ES-I3 (cell line): Measurements from ENCODE around the gene TMEM242.

ENCODE experiments used
- H3K36me3 ChIP-seq: 2 replicates; pipeline ENCODE4 v1.6.1; 2013; ENCODE audit warnings: mild to moderate bottlenecking, low read length, control low read depth, moderate library complexity; ENCODE audit not compliant: insufficient read depth
- H3K4me1 ChIP-seq: 2 replicates; pipeline ENCODE4 v1.6.1; 2013; ENCODE audit warnings: mild to moderate bottlenecking, control low read depth, low read length; ENCODE audit not compliant: insufficient read depth
- H3K9ac ChIP-seq: 2 replicates; pipeline ENCODE4 v1.6.1; 2013; ENCODE audit warnings: low read depth, mild to moderate bottlenecking, low read length, moderate library complexity
- H3K9me3 ChIP-seq: 2 replicates; pipeline ENCODE4 v1.6.1; 2013; ENCODE audit warnings: mild to moderate bottlenecking, low read length, moderate library complexity; ENCODE audit not compliant: control insufficient read depth, insufficient read depth

The TMEM242 gene

GRCh38 chr6:157276134-157276532 lies 47.2 kb downstream of the TMEM242 start:
- no peak overlapping the region for H3K9ac ChIP-seq

GRCh38 chr6:157274471-157275226 lies 48.7 kb downstream of the TMEM242 start:
- peak overlapping the region; percentile 74 for H3K9ac ChIP-seq

More at GRCh38 chr6:157276134-157276532, 47.2 kb downstream of the TMEM242 start:
- H3K4me1 ChIP-seq: no peaks in the 10 kb centered on the region; the same call in 1 of the 2 replicates
- H3K9me3 ChIP-seq: no peaks in the 10 kb centered on the region
- no peaks in the 10 kb centered on the region for H3K36me3 ChIP-seq

GRCh38 chr6:157273756-157274470 lies 49.4 kb downstream of the TMEM242 start:
- no peaks in the 10 kb centered on the region for H3K9me3 ChIP-seq
- peak overlapping the region; percentile 74 for H3K9ac ChIP-seq
- H3K36me3 ChIP-seq: no peaks in the 10 kb centered on the region
- H3K4me1 ChIP-seq: no peaks in the 10 kb centered on the region; the same call in 1 of the 2 replicates

More at GRCh38 chr6:157274471-157275226, 48.7 kb downstream of the TMEM242 start:
- no peaks in the 10 kb centered on the region for H3K36me3 ChIP-seq
- no peaks in the 10 kb centered on the region for H3K9me3 ChIP-seq
- no peaks in the 10 kb centered on the region; the same call in 1 of the 2 replicates for H3K4me1 ChIP-seq

GRCh38 chr6:157272866-157273755 lies 50.2 kb downstream of the TMEM242 start:
- H3K4me1 ChIP-seq: no peaks in the 10 kb centered on the region; the same call in 1 of the 2 replicates
- H3K9ac ChIP-seq: peak overlapping the region; percentile 74; the same call in 1 of the 2 replicates
- H3K36me3 ChIP-seq: no peaks in the 10 kb centered on the region
- no peaks in the 10 kb centered on the region for H3K9me3 ChIP-seq

DNA sequence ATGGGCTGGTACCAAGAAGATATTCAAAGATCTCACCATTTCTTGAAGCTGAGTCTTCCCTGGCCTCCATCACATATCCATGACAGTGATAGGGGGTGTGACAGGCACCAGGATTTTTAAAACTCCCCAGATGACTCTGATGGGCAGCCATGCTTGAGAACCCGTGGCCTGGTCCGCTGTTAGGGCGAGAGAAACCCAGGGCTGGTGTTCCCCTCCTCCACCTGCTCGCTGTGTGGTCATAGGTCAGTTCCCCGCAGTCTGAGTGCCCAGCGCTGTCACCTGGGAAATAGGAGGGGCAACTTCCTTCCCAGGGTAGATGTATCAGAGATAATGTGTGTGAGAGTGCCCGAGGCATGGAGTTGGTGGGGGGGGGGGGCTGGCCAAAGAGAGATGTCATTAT lies 50.9 kb downstream of the TMEM242 start:
- no peak overlapping the region for H3K9ac ChIP-seq
- H3K36me3 ChIP-seq: no peaks in the 10 kb centered on the region

DNA sequence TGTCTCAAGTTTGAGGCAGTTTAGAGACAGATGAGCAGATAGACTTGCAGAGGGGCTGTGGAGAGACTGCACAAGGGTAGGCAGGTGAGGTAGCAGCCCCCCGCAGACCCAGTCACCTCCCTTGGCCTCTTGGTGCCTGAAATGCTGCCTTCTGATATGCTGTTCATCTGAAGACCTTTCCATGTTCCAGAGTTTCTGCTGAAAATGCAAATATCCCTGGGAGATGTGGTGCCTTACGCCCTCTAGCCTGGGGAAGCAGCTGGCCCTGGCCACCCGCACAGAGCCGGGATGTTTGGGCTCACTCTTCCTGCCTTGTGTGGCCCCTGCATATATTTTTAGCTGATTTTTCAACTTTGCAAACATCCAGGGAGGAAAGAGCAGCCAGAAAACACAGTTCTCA lies 51.4 kb downstream of the TMEM242 start:
- H3K9ac ChIP-seq: no peak overlapping the region
- no peaks in the 10 kb centered on the region for H3K36me3 ChIP-seq
- no peaks in the 10 kb centered on the region for H3K9me3 ChIP-seq
- peaks cover 6% of the 10 kb centered on the region; the same call in 1 of the 2 replicates for H3K4me1 ChIP-seq

More for the DNA sequence above, 50.9 kb downstream of the TMEM242 start:
- H3K9me3 ChIP-seq: no peaks in the 10 kb centered on the region
- peaks cover 1% of the 10 kb centered on the region; the same call in 1 of the 2 replicates for H3K4me1 ChIP-seq

GRCh38 chr6:157271441-157271840 lies 51.9 kb downstream of the TMEM242 start:
- H3K4me1 ChIP-seq: peaks cover 7% of the 10 kb centered on the region; the same call in 1 of the 2 replicates
- H3K36me3 ChIP-seq: no peaks in the 10 kb centered on the region
- no peaks in the 10 kb centered on the region for H3K9me3 ChIP-seq
- no peak overlapping the region for H3K9ac ChIP-seq

GRCh38 chr6:157270916-157271315 lies 52.4 kb downstream of the TMEM242 start:
- no peaks in the 10 kb centered on the region for H3K9me3 ChIP-seq
- no peak overlapping the region for H3K9ac ChIP-seq
- no peaks in the 10 kb centered on the region for H3K36me3 ChIP-seq
- peaks cover 7% of the 10 kb centered on the region; the same call in 1 of the 2 replicates for H3K4me1 ChIP-seq

- peaks cover 7% of the 10 kb centered on the region; the same call in 1 of the 2 replicates for H3K4me1 ChIP-seq
- H3K9me3 ChIP-seq: no peaks in the 10 kb centered on the region
- H3K9ac ChIP-seq: no peak overlapping the region
- H3K36me3 ChIP-seq: no peaks in the 10 kb centered on the region
These were observed 53.0 kb downstream of the TMEM242 start for GRCh38 chr6:157270308-157270707.

GRCh38 chr6:157269261-157269794 lies 54.0 kb downstream of the TMEM242 start:
- Histone ChIP-seq H3K9me3 (no peaks in the 10 kb centered on the region), H3K36me3 (no peaks in the 10 kb centered on the region), H3K4me1 (peaks cover 7% of the 10 kb centered on the region; the same call in 1 of the 2 replicates), H3K9ac (no peak overlapping the region)

GRCh38 chr6:157268835-157269234 lies 54.5 kb downstream of the TMEM242 start:
- Histone ChIP-seq H3K9ac (no peak overlapping the region), H3K9me3 (no peaks in the 10 kb centered on the region), H3K4me1 (peaks cover 7% of the 10 kb centered on the region; the same call in 1 of the 2 replicates), H3K36me3 (no peaks in the 10 kb centered on the region)

GRCh38 chr6:157268396-157268795 lies 54.9 kb downstream of the TMEM242 start:
- Histone ChIP-seq H3K9ac (no peak overlapping the region), H3K9me3 (no peaks in the 10 kb centered on the region), H3K36me3 (no peaks in the 10 kb centered on the region), H3K4me1 (peaks cover 7% of the 10 kb centered on the region; the same call in 1 of the 2 replicates)

GRCh38 chr6:157267654-157268053 lies 55.7 kb downstream of the TMEM242 start:
- Histone ChIP-seq H3K9me3 (no peaks in the 10 kb centered on the region), H3K9ac (no peak overlapping the region), H3K36me3 (no peaks in the 10 kb centered on the region), H3K4me1 (peaks cover 7% of the 10 kb centered on the region; the same call in 1 of the 2 replicates)
